GM18508 (cell line): ENCODE results near the gene ALKBH6.
"Not testable (repeated sequence)": the region's sequence is repeated elsewhere in the genome, so short reads cannot be mapped to it uniquely, and the experiment has no call there.

ENCODE experiments used
- ATAC-seq: cut with Tn5 transposase; IDR thresholded peaks from one replicate; pipeline ENCODE4 v1.9.1; 2021; ENCODE audit warnings: moderate number of reproducible peaks; ENCODE audit not compliant: insufficient read depth, unreplicated experiment

Gene ALKBH6

GRCh38 chr19:35995048-35995993, 18.7 kb downstream of the ALKBH6 start, which contains the start of gene SDHAF1:
Gene SDHAF1 (plus strand): TSS chr19:35995188. CDS start chr19:35995275, 87 bp downstream.
- peak; percentile 49 for ATAC-seq

- no peak for ATAC-seq
Observed at GRCh38 chr19:35993923-35994598, 20.0 kb downstream of the ALKBH6 start.

GRCh38 chr19:35992907-35993765, 20.9 kb downstream of the ALKBH6 start:
- no peak for ATAC-seq

GRCh38 chr19:35991731-35992450, 22.1 kb downstream of the ALKBH6 start:
- ATAC-seq = no peak

- no peak for ATAC-seq
Observed at GRCh38 chr19:35990771-35991730, 23.0 kb downstream of the ALKBH6 start.

GRCh38 chr19:35990156-35990555, 23.9 kb downstream of the ALKBH6 start:
- ATAC-seq = no peak

- no peak for ATAC-seq
Observed at GRCh38 chr19:35988824-35989223, 25.2 kb downstream of the ALKBH6 start.

- no peak for ATAC-seq
Observed at GRCh38 chr19:35987571-35987896, 26.5 kb downstream of the ALKBH6 start.

GRCh38 chr19:35986664-35987570, 27.1 kb downstream of the ALKBH6 start:
- ATAC-seq = no peak

- no peak for ATAC-seq
Observed at GRCh38 chr19:35986111-35986510, 27.9 kb downstream of the ALKBH6 start.

GRCh38 chr19:35983177-35983576, 30.8 kb downstream of the ALKBH6 start:
- no peak for ATAC-seq

GRCh38 chr19:35980997-35981396, 33.0 kb downstream of the ALKBH6 start:
- not testable (repeated sequence) for ATAC-seq

GRCh38 chr19:35978832-35979365, 35.1 kb downstream of the ALKBH6 start:
- no peak for ATAC-seq

- ATAC-seq = no peak
Observed at GRCh38 chr19:35978271-35978670, 35.7 kb downstream of the ALKBH6 start.

- no peak for ATAC-seq
Observed at GRCh38 chr19:35977446-35978222, 36.4 kb downstream of the ALKBH6 start.

GRCh38 chr19:35975608-35976214, 38.3 kb downstream of the ALKBH6 start:
- no peak for ATAC-seq
